OCI-LY3 (cell line): ENCODE results near the gene SLC35F2.

ENCODE experiments used
- H2AFZ ChIP-seq: fragments of 200-600, 300-600 bp; shearing (Covaris generic); 2 replicates; pipeline ENCODE4 v1.6.0; 2014; ENCODE audit warnings: antibody characterized with exemption, low read depth, low read length
- H3K27ac ChIP-seq: fragments of 200-600, 300-600 bp; sonication (generic); 2 replicates; pipeline ENCODE4 v1.5.1; 2014; ENCODE audit warnings: mild to moderate bottlenecking, low read length, moderate library complexity, mixed read lengths
- H3K27me3 ChIP-seq: fragments of 200-600, 300-600 bp; sonication (generic); 2 replicates; pipeline ENCODE4 v1.6.1; 2014; ENCODE audit warnings: low read depth, low read length, mixed read lengths
- H3K36me3 ChIP-seq: fragments of 200-600, 300-600 bp; sonication (generic); replicated peaks from 2 replicates; pipeline ENCODE3; 2014; ENCODE audit warnings: low read depth, low read length, mixed read lengths
- H3K4me1 ChIP-seq: fragments of 300-600, 200-600 bp; sonication (generic); 2 replicates; pipeline ENCODE4 v1.6.1; 2014; ENCODE audit warnings: low read length, mixed read lengths
- H3K4me2 ChIP-seq: fragments of 200-600, 300-600 bp; sonication (generic); 2 replicates; pipeline ENCODE4 v1.6.1; 2014; ENCODE audit warnings: low read length, mixed read lengths
- H3K4me3 ChIP-seq: fragments of 300-600, 200-600 bp; sonication (generic); 2 replicates; pipeline ENCODE4 v1.5.1; 2014; ENCODE audit warnings: antibody characterized with exemption, mild to moderate bottlenecking, low read length, moderate library complexity
- H3K79me2 ChIP-seq: fragments of 300-600, 200-600 bp; shearing (Covaris generic); 2 replicates; pipeline ENCODE4 v1.6.1; 2014; ENCODE audit warnings: mild to moderate bottlenecking, low read length, mixed read lengths
- H3K9ac ChIP-seq: fragments of 300-600, 200-600 bp; shearing (Covaris generic); 2 replicates; pipeline ENCODE4 v1.6.0; 2014; ENCODE audit warnings: mild to moderate bottlenecking, low read length, moderate library complexity
- H3K9me3 ChIP-seq: fragments of 200-600, 300-600 bp; shearing (Covaris generic); 2 replicates; pipeline ENCODE4 v1.6.1; 2014; ENCODE audit warnings: low read length, mixed read lengths; ENCODE audit not compliant: insufficient read depth
- H4K20me1 ChIP-seq: fragments of 200-600, 300-600 bp; sonication (generic); 2 replicates; pipeline ENCODE4 v1.6.1; 2016; ENCODE audit warnings: low read length, mixed read lengths; ENCODE audit not compliant: insufficient read depth
- EZH2phosphoT487 ChIP-seq: fragments of 200-600 bp; shearing (Covaris generic); IDR thresholded peaks from 2 replicates; pipeline ENCODE4 v1.6.1; 2018; ENCODE audit warnings: antibody characterized with exemption, mixed run types, low read depth
- TF ChIP-seq, protein P1 (sequence below): fragments of 200-600, 300-600 bp; sonication (generic); IDR thresholded peaks from 2 replicates; pipeline ENCODE4 v1.5.1; 2014; ENCODE audit warnings: antibody characterized with exemption, low read length, low read depth

Gene SLC35F2

DNA sequence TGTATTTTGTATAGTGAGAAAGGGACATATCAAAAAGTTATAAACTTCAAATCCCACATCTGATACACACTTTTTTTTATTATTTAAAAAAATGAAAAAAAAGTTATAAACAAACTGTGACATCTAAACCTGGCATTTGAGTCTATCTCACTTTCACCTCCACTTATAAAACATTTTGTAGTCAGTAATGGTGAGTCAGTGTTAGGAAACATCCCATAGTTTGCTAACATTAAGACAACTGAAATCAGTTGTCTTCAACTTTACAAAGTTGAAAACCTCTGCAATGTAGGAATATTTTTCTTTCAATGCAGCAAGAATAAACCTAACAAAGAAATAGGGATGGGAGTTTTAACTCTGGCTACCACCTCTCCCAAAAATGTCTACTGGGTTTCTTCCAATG, 47.7 kb downstream of the SLC35F2 start:
- Histone ChIP-seq H2AFZ (no peak overlapping the region), H3K4me3 (no peak overlapping the region)

DNA sequence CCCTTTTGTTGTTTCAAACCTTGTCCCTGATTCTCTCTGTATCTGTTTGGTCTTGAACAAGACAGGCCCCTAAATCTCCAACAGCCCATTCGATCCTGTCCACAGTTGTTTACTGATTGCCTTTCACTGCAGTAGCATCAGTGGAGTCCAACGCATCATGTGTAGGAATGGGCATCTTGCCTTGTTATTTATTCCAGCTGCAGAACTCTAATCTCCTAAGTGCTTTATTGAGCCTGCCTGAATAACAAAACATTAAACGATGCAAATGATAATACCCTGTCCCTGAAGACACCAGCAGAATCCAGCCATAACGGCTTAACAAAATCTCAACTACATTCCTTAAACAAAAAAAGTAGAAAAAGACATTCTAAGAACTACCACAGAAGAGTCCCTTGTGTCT, 50.1 kb downstream of the SLC35F2 start:
- Histone ChIP-seq H2AFZ (no peak overlapping the region), H3K4me3 (no peak overlapping the region), H3K4me2 (no peak overlapping the region), H3K79me2 (peaks cover under 1% of the 10 kb centered on the region; the same call in 1 of the 2 replicates), H4K20me1 (no peaks in the 10 kb centered on the region), H3K27ac (no peak overlapping the region), H3K4me1 (no peaks in the 10 kb centered on the region), H3K36me3 (peaks cover 33% of the 10 kb centered on the region), H3K27me3 (no peaks in the 10 kb centered on the region), H3K9me3 (no peaks in the 10 kb centered on the region), H3K9ac (no peak overlapping the region)
- TF ChIP-seq, protein P1, sequence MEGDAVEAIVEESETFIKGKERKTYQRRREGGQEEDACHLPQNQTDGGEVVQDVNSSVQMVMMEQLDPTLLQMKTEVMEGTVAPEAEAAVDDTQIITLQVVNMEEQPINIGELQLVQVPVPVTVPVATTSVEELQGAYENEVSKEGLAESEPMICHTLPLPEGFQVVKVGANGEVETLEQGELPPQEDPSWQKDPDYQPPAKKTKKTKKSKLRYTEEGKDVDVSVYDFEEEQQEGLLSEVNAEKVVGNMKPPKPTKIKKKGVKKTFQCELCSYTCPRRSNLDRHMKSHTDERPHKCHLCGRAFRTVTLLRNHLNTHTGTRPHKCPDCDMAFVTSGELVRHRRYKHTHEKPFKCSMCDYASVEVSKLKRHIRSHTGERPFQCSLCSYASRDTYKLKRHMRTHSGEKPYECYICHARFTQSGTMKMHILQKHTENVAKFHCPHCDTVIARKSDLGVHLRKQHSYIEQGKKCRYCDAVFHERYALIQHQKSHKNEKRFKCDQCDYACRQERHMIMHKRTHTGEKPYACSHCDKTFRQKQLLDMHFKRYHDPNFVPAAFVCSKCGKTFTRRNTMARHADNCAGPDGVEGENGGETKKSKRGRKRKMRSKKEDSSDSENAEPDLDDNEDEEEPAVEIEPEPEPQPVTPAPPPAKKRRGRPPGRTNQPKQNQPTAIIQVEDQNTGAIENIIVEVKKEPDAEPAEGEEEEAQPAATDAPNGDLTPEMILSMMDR = no peak
- no peak for TF ChIP-seq EZH2phosphoT487

More for the DNA sequence above, 47.7 kb downstream of the SLC35F2 start:
- Histone ChIP-seq H3K79me2 (peaks cover 9% of the 10 kb centered on the region), H3K36me3 (peaks cover 33% of the 10 kb centered on the region), H3K27ac (no peak overlapping the region), H3K4me2 (no peak overlapping the region), H4K20me1 (no peaks in the 10 kb centered on the region), H3K27me3 (no peaks in the 10 kb centered on the region), H3K9me3 (no peaks in the 10 kb centered on the region), H3K9ac (no peak overlapping the region), H3K4me1 (no peaks in the 10 kb centered on the region)
- TF ChIP-seq EZH2phosphoT487 = no peak
- TF ChIP-seq, protein P1 = no peak

DNA sequence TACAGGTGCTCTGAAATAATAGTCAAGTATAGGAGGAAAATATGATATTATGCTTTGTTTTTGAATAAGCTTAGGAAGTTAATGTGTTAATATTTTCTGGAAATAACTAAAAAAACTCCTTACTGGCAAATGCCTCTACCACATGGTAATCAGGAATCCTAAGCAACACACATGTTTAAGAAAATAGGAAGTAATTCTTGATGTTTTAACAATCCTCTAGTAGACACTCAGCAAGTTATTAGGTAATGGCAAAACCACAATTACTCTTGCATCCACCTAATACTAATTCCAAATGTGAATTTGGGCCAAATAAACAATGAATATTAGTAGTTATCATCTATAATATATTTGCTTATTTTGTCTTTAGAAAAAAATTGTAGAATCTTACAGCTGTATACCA, 53.6 kb downstream of the SLC35F2 start:
- H3K27ac ChIP-seq = no peak overlapping the region
- no peak overlapping the region for H3K4me2 ChIP-seq
- no peaks in the 10 kb centered on the region for H3K9me3 ChIP-seq
- TF ChIP-seq, protein P1 = no peak
- TF ChIP-seq EZH2phosphoT487 = no peak
- H3K4me3 ChIP-seq = no peak overlapping the region
- H2AFZ ChIP-seq = no peak overlapping the region
- H3K4me1 ChIP-seq = no peaks in the 10 kb centered on the region
- H3K9ac ChIP-seq = no peak overlapping the region
- peaks cover 29% of the 10 kb centered on the region for H3K36me3 ChIP-seq
- H4K20me1 ChIP-seq = no peaks in the 10 kb centered on the region
- no peaks in the 10 kb centered on the region for H3K27me3 ChIP-seq
- no peaks in the 10 kb centered on the region for H3K79me2 ChIP-seq

DNA sequence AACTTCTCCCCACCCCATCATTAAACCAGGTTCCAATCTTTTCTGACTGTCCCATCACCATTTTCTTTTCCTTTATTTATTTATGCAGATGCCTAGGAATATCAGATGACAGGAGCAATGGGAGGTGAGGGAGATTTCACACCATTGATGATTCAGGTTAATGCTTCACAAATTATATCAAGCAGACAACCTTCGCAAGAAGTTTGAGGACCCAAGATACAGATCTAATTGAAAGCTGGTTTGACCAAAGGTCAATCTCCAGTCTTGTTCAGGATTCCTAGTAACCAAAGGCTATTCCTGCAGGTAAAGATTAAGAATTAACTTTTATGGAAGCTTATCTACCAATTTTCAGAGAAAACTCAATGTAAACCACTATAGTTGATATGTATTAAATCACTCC, 54.4 kb downstream of the SLC35F2 start:
- H3K4me3 ChIP-seq = no peak overlapping the region
- H4K20me1 ChIP-seq = no peaks in the 10 kb centered on the region
- peaks cover 26% of the 10 kb centered on the region for H3K36me3 ChIP-seq
- H2AFZ ChIP-seq = no peak overlapping the region
- H3K79me2 ChIP-seq = no peaks in the 10 kb centered on the region
- H3K27me3 ChIP-seq = no peaks in the 10 kb centered on the region
- TF ChIP-seq, protein P1 = no peak
- no peak for TF ChIP-seq EZH2phosphoT487
- H3K4me1 ChIP-seq = no peaks in the 10 kb centered on the region
- H3K9me3 ChIP-seq = no peaks in the 10 kb centered on the region
- H3K9ac ChIP-seq = no peak overlapping the region
- no peak overlapping the region for H3K4me2 ChIP-seq
- no peak overlapping the region for H3K27ac ChIP-seq
